PFSK-1 (cell line): Measurements from ENCODE around the gene SH2D5.

ENCODE experiments used
- FOXP2 ChIP-seq: optimal IDR thresholded peaks from 2 replicates; pipeline ENCODE3; 2011; ENCODE audit warnings: borderline replicate concordance, control low read depth, inconsistent platforms; ENCODE audit not compliant: insufficient read depth; ENCODE audit errors: extremely low read length, extremely low read depth
- POLR2AphosphoS5 ChIP-seq: IDR thresholded peaks from 2 replicates; pipeline ENCODE4 v1.6.1; 2012; ENCODE audit warnings: low read depth, mild to moderate bottlenecking, control low read depth, low read length, moderate library complexity

DNA sequence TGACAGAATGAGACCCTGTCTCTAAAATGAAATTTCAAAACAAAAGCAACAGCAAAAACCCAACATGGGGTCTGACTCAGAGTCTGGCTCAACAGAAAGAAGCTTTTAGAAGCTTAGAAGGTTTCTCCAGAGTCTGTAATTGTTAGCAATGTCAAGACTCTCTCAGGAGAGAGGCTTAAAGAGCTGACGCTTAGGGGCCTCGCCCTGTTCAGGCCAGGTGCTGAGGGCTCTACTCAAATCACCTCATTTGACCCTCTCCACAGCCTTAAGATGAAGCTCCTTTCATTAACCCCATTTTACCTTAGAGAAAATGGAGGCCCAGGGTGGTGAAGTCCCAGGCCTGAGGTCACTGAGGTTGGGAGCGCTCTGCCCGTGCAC lies 9.4 kb downstream of the SH2D5 start:
- no peak for TF ChIP-seq POLR2AphosphoS5
- TF ChIP-seq FOXP2 = no peak
